NCI-H446 treated with DMSO at 0.1 percent for 48 hours (cell line): ENCODE data around the gene PGAP1.

Experiments
- DNase-seq: peaks from one replicate; lab custom pipeline; 2025; lab: John Stamatoyannopoulos, UW

PGAP1 gene, protein sequence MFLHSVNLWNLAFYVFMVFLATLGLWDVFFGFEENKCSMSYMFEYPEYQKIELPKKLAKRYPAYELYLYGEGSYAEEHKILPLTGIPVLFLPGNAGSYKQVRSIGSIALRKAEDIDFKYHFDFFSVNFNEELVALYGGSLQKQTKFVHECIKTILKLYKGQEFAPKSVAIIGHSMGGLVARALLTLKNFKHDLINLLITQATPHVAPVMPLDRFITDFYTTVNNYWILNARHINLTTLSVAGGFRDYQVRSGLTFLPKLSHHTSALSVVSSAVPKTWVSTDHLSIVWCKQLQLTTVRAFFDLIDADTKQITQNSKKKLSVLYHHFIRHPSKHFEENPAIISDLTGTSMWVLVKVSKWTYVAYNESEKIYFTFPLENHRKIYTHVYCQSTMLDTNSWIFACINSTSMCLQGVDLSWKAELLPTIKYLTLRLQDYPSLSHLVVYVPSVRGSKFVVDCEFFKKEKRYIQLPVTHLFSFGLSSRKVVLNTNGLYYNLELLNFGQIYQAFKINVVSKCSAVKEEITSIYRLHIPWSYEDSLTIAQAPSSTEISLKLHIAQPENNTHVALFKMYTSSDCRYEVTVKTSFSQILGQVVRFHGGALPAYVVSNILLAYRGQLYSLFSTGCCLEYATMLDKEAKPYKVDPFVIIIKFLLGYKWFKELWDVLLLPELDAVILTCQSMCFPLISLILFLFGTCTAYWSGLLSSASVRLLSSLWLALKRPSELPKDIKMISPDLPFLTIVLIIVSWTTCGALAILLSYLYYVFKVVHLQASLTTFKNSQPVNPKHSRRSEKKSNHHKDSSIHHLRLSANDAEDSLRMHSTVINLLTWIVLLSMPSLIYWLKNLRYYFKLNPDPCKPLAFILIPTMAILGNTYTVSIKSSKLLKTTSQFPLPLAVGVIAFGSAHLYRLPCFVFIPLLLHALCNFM

DNA sequence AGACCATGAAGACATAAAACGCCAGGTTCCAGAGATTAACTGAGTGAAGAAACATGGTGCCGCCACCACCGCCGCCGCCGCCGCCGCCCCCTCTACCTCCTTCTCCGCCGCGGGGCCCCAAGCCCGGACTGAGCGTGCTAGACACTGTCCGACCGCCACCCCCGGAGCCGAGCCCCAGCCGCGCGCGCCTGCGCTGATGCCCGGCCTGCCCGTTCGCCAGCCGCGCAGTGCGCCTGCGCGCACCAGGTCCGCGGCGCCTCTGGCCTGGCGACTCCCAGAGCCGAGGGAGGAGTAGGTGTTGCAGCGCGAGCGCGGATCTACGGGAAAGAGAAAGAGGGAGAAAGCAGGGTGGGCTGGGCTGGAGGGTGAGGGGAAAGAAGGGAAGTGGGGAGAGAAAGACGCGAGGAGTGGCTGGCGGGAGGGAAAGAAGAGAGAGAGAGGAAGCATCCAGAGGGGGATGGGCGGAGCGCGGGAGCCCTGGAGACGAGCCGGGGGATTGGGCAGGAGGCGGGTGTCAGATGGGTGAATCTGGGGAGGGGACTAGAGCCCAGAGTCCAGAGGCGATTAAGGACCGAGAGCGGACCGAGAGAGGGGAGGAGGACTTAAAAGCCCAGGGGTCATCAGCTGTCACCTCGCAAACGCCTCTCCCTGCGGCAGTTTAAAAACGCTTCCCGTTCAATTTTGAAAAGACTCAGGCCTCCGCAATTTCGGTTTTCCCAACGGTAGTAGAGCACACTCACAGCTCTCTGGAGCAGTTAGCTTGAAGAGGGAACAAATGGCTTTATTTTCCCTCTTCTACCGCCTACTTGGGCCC lies at the start of gene PGAP1:
Gene PGAP1, minus strand, starts transcription at position 146 of the 814 bp plus-strand sequence. Its CDS starts 91 bp downstream, at position 55.
- DNase-seq: peak; percentile 85

DNA sequence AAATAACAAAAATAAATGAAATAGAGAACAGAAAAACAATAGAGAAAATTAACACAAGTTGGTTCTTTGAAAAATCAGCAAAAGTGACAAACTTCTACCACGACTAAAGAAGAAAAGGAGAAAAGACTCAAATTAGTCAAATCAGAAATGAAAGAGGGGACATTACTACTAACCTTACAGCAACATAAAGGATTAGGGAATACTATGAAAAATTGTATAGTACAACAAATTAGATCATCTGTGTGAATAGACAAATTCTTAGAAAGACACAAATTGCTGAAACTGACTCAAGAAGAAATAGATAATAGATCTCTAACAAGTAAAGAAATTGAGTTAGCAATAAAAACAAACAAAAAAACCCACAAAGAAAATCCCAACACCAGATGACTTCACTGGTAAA lies 48.5 kb upstream of the PGAP1 start:
- no peak for DNase-seq

DNA sequence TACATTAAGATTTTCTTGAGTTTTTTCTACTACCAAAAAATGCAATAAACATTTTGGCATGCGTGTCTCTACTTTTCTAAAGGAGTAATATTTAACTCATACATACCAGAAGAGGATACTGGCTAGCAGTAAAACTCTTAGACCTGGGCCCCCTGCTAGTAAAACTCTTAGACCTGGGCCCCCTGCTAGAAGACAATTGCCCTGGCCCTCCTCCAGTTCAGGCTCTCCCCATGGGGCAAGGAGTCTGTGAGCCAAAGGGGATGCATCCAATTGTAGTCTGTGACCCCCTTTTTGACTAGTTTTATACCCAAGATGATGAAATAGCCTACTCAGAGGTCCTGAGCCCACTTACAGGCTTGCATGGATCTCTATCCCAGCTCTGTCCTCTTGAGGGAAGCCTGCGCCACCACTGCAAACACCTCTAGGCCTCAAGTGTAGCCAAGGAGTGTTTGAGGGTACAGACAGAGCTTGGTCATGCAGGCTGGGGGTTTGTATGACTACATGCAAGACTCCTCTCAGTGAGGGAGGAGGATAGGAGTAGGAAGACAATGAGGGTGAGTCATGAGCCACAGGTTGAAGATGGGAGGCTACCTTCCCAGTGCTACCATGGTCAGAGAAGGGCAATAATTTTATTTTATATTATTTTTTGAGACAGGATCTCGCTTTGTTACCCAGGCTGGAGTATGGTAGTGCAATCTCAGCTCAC lies 45.2 kb upstream of the PGAP1 start:
- no peak for DNase-seq

DNA sequence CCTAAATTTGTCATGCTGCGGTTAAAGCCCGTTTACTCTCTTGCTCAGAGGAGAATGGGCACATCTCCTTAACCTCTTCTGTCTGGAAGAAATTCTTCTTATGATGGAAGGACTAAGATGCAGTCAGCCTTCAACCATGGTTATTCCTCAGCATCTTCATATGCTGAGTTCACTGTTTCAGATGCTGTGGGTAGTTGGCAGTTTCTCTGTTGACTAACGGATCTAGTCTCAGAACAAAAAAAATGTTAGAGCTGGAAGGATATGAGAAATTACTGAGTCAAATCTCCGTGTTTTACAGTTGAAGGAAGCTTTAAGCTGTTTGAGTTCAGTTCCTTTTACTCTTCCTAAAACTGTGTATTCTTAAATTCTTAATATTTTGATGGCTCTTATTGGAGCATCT lies 43.6 kb upstream of the PGAP1 start:
- no peak for DNase-seq

DNA sequence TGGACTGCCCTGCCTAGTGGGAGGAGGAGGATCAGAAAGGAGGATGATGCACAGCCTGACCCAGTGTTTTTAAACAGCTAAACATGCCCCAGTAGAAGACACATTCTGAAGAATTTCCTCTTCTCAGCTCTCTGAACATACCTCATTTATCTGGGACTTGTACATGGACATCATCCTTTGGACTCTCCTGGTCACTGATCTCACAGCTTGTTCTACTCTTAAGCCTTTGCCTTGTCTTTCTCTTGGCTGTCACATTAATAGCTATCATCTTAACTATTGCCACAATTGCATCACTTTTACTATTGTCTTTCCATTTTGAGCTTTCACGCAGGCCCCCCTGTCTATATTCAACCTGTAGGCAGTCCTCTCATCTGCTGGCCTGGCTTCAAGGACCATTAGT lies 42.0 kb upstream of the PGAP1 start:
- DNase-seq: no peak

DNA sequence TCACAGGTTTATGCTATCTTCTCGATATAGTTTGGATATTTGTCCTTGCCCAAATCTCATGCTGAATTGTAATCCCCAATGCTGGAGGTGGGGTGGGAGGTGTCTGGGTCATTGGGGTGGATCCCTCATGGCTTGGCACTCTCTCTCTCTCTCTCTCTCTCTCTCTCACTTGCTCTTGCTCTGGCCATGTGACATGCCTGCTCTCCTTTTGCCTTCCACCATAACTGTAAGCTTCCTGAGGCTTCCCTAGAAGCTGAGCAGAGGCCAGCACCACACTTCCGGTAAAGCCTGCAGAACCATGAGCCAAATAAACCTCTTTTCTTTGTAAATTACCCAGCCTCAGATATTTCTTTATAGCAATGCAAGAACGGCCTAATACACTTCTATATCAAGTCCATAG lies 41.3 kb upstream of the PGAP1 start:
- no peak for DNase-seq

DNA sequence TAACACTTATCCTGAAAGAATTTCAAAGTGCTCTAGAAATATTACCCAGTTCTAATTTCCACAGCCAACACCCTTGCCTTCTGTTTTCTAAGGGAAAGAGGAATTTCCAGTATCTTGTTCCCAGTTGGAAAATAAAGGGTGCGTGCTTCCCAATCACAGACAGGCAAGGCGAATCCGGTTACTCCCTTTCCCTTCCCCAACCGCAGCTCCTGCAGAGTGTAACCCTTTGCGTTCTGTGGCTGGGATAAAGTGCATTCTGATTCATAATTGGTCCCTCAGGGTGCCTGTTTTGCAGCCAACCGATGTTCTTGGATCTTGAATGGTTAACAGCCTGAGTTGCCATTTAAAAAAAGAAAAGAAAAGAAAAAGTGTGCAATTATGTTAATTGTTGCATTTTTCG lies 40.6 kb upstream of the PGAP1 start:
- no peak for DNase-seq

DNA sequence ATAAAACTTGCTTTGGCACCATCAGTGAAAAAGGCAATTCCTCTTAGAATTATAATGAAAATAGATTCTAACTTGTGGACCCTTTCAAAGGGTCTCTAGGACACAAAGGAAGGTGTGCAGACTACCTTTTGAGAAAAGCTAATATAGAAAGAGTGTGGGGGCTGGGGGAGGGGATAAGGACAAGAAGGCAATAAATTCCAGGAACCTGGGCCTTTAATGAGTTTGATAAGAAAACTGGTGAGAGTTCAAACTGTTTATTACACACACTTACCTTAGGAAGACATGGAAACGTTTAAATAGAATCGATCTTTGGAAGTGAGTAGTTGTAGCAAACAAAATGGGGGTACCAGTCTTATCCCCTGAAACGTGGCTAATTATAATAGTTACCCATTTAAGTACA lies 39.6 kb upstream of the PGAP1 start:
- no peak for DNase-seq

DNA sequence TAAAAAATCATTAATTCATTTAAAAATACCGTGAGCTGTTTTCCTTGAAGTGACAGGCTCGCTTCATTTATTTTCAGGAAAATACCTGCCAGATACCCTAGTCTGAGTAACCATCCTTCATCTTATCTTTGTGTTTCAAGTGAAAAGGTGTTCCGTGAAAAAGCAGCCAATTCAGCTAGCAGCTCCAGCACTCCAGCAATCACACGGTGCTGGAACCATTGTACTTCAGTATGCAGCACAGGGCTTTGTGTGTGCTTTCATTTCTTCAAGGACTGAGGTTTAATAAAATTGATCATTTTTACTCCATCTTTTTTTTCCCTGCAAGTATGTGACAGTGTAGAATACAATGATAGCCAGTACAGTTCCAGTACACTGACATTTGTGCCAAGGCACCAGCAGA lies 39.1 kb upstream of the PGAP1 start:
- DNase-seq: no peak

DNA sequence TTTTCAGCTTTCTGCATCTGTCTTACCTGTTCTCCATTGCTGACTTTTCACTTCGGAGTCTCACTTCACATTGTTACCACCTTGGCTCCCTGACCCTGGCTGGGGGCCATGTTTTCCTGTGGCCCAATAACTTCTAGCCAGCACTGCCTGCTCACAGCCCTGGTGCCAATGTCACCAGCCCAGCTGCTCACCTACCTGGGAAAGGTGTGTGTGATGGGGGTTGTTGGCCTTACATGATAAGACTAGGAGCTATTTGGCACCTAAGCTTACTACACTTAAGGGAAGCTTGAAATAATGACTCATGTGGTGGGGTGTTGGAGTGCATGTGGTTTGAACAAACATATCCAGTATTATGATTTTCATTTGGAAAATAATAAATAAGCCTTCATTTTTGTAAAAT lies 37.5 kb upstream of the PGAP1 start:
- DNase-seq: no peak

DNA sequence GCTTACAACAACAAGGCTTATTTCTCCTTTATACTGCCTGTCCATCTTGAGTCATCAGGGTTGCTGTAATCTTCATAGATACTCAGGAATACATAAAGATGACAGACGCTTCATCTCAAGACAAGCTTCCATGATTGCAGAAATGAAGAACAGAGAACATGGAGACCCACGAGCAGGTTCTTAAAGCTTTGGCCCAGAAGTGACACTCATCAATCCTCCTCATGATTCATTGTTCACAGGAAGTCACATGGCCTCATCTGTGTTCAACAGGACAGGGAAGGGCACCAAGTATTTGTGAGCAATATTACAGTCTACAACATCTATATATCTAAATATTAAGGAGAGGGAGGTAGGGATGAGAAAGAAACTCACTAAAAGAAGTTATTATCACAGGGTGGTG lies 36.5 kb upstream of the PGAP1 start:
- DNase-seq: no peak

DNA sequence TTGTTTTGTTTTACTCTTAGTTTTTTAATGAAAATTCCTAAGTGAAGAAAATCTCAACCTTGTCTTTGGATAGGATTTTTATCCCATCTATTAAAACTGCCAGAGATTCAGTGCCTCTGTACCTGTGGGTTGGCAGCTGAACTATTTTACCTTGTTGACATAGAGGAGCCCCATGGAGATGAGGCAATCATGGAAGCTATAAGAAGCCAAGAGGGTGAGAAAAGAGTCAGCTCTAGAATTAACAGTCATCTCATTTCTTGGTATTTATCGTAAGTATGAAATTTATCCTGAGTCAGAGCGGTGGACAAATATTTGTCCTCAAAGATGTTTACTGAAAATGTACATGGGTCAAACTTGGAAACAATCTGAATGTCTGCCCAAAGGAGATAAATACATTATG lies 35.8 kb upstream of the PGAP1 start:
- DNase-seq: no peak

DNA sequence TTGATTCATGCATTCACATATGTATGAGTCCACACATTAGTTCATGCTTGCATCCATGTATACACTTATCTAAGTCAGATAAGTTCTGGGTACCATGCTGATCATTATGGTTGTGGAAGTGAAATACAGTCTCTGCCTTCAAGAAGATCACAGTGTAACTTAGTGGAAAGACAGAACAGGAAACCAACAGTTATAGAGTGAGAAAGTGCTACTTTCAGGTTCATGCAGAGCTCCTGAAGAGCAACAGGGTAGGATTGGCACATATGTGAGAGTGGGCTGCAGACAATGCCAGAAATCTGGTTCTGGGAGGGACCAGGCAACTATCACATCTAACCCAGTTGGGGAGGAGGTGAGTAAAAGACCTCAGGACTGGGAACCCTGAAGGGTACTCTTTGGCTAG lies 35.4 kb upstream of the PGAP1 start:
- no peak for DNase-seq

DNA sequence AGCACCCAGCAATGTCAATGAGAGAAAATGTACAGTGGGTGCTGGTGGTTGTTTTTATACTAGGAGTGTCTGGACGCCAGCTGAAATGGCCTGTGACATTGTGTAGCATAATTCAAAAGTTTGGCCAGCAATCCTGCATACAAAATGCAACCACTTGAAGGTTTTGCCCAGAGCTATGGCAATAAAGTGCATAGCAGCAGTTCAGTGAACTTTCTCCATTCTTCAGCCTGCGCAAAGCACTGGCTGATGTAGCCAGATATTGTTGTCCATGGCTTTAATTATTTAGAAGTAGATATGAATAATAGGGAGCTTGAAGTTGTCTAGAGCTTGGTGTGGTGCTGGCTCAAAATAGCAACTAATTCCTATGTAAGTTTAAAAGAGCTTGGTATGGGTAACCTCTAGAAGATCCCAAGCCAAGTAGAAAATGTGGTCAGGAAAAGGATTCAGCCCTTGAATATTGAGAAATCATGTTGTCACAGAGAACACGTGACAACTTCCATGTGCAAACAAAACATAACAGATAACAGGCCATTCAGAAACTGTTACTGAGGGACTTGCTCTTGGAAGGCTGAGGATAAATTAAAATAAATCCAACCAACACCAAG lies 33.3 kb upstream of the PGAP1 start:
- DNase-seq: no peak

DNA sequence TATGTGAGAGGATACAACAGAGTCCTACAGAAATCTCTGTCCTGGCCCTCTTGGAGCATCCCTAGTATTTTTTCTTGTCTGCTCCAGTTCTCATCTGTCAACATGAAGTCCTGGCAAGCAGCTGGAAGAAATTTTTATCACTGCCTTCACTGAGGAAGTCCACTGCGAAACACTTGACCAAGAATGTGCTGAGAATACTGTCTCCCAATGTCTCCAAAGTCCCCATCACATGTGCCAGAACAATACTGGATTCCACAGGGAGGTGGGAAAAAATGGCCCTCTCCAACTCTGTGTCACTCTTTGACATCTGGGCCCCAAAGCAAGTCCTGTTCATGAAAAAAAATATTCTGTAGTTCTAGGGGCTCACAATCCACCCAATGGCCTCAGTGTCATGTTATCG lies 32.8 kb upstream of the PGAP1 start:
- no peak for DNase-seq

DNA sequence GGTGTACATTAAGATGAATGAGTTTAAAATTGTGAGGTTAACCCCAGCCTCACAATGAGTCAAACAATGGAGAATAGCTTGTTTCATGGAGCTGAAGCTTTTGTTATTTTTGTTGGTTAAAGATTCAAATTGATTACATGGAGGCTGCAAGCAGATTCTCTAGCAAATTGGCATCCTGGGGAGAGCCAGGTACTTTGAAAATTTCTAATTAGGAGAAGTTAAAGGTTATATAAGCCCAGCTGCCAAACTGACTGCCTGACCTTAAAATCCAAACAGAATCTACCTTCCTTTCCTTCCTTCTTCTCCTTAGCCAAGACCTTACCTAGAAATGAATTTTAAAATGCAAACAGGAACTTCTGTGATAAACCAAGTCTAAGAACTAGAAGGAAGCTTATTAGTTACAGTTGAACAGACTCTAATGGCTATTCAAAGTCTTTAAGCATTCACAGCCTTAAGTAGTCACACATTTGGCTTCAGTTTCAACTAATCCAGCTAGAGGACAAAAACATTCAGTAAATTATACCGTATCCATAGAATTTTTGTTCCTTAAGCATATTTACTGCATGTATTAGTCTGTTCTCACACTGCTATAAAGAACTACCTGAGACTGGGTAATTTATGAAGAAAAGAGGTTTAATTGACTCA lies 31.5 kb upstream of the PGAP1 start:
- no peak for DNase-seq

DNA sequence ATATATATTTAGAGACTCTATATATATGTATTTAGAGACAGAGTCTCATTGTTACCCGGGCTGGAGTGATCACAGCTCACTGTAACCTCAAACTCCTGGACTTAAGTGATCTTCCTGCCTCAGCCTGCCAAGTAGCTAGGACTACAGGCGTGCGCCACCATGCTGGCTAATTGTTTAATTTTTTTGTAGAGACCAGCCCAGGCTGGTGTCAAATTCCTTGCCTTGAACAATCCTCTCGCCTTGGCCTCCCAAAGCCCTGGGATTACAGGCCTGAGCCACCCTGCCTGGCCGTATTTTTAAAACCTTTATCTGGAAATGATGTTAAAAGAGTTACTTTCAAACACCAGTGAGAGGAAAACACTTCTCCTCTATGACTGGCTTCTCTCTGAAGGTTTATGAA lies 30.9 kb upstream of the PGAP1 start:
- DNase-seq: no peak

DNA sequence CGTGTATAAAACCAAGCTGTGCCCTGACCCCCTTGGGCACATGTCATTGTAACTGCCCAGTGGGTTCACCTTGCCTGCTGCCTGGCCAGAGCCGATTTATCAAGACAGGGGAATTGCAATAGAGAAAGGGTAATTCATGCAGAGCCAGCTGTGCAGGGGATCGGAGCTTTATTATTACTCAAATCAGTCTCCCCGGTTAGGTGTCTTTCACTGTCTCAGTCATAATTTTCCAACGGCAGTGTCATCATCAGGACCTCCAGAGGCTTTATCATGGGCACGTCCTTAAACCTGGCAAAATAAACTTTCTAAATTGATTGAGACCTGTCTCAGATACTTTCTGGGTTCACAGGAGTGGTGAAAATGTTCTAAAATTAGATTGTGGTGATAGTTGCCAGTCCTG lies 29.6 kb upstream of the PGAP1 start:
- DNase-seq: no peak

DNA sequence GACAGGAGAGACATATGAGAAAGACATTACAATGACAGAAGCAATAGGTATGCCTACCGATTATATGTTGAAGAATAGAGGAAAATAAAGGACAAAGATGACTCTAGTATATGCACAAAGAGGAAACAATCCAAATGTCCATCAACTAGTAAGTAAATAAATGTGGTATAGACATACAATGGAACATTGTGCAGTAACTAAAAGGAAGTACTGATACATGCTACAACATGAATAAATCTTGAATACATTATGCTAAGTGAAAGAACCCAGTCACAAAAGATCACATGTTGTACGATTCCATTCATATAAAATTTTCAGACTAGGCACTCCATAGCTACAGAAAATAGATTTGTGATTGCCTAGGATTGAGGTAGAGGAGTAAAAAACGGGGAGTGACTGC lies 28.5 kb upstream of the PGAP1 start:
- DNase-seq: no peak

DNA sequence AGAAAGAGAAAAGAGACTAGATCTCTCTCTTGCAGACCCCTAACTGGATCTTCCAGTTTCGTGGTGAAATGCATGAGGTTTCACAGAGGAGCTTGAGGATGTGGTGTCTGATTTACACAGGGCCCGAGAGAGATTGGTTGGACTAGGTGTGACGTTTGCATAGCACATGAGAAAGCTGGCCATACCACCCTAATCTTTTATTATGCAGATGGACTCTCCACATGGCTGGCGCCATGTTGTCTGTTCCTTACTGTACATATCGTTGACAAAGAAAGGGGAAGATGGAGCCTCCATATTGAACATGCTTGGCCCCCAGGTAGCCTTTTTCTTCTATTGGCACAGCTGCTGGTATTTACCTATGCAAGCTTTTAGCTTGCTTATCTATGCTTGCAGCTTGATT lies 27.5 kb upstream of the PGAP1 start:
- no peak for DNase-seq

DNA sequence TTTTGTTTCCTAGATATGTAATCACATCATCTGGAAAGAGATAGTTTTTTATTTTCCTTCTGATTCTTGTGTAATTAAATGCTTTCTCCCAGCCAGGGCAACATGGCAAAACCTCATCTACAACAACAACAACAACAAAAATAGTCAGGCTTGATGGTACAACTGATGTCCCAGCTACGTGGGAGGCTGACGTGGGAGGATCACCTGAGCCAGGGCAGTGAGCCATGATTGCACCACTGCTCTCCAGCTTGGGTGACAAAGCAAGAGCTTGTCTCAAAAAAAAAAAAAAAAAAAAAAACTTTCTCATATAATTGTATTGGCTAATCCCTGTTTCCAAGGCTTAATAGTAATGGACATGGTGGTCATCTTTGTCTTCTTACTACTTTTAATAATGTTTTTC lies 26.4 kb upstream of the PGAP1 start:
- no peak for DNase-seq
